Gastroesophageal sphincter (tissue), 4 donors: ENCODE results near the gene ALKBH5. TPM values are rescaled to one million over a fixed set of nuclear protein-coding genes. Genes with fewer than 3 reads are reported as not detected.

Experiments used
- ATAC-seq: fragments of 150-250 bp; one replicate; pipeline ENCODE4 v1.9.1; 2016; ENCODE audit warnings: mild to moderate bottlenecking, moderate library complexity
- H3K27ac ChIP-seq, 4 donors: fragments of 200-600 bp; sonication (generic) in 3 of 4; 1 replicate in 3 of 4; 2 replicates in 1 of 4; pipeline ENCODE4 v1.5.1; 2016 to 2019
- H3K27me3 ChIP-seq: fragments of 200-600 bp; sonication (generic); one replicate; pipeline ENCODE4 v1.5.1; 2019
- H3K36me3 ChIP-seq, 2 donors: fragments of 200-600 bp; sonication (generic); one replicate each; pipeline ENCODE4 v1.5.1; 2019; ENCODE audit warnings: control low read depth in 1 of 2
- H3K4me1 ChIP-seq, 3 donors: fragments of 200-600 bp; sonication (generic); 1 replicate in 2 of 3; 2 replicates in 1 of 3; pipeline ENCODE4 v1.5.1; 2016 to 2019; ENCODE audit warnings: control low read depth in 2 of 3
- H3K4me3 ChIP-seq, 2 donors: fragments of 200-600 bp; sonication (generic); one replicate each; pipeline ENCODE4 v1.5.1; 2019; ENCODE audit warnings: mild to moderate bottlenecking in 1 of 2, moderate library complexity in 1 of 2
- H3K9me3 ChIP-seq, 3 donors: fragments of 200-600 bp; sonication (generic); one replicate each; pipeline ENCODE4 v1.5.1; 2017 to 2019; ENCODE audit warnings: control low read depth in 2 of 3
- EP300 ChIP-seq: sonication (generic); formaldehyde crosslinking; IDR thresholded peaks from one replicate; pipeline ENCODE4 v1.6.1; 2017; ENCODE audit warnings: antibody characterized with exemption, mild to moderate bottlenecking
- POLR2A ChIP-seq, 2 donors: fragments of 450-650 bp; IDR thresholded peaks; one replicate each; pipeline ENCODE4 v1.6.1; 2017; ENCODE audit warnings: antibody characterized with exemption in 2 of 2, mild to moderate bottlenecking in 2 of 2, moderate library complexity in 1 of 2
- POLR2AphosphoS5 ChIP-seq: sonication (generic); formaldehyde crosslinking; IDR thresholded peaks from one replicate; pipeline ENCODE4 v1.6.1; 2017; ENCODE audit warnings: antibody characterized with exemption
- WGBS, 2 donors: methylation state at CpG; one replicate each; pipeline ENCODE4 v1.1.5; 2018; ENCODE audit warnings: low coverage in 1 of 2; 5-methylcytosine and 5-hydroxymethylcytosine counted together
- total RNA-seq, 4 donors: library from RNA; depleted of rRNA; stranded (reverse); fragments of >200 nt; gene quantifications; one replicate each; pipeline ENCODE4 v1.1.0, GENCODE V29; 2016
- TF ChIP-seq, protein P1 (sequence below), 4 experiments: fragments of 200-600 bp in 2 of 4; fragments of 450-650 bp in 2 of 4; sonication (generic) in 1 of 4; IDR thresholded peaks; one replicate each; pipeline ENCODE4 v1.5.1; 2017 to 2019; ENCODE audit warnings: antibody characterized with exemption in 4 of 4, mild to moderate bottlenecking in 2 of 4, moderate library complexity in 2 of 4

The ALKBH5 gene
- total RNA-seq, 4 donors from 2014 or later = 123 to 207 (median 131) TPM

DNA sequence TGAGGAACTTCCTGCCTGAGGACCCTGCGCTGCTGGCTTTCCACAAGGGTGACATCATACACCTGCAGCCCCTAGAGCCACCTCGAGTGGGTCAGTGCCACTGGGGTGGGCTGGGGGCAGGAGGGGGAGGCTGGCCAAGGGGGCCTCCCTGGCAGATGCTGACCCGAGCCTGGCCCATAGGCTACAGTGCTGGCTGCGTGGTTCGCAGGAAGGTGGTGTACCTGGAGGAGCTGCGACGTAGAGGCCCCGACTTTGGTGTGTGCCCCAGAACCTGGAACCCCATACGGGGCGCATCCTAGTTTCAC lies 26.7 kb upstream of the ALKBH5 start:
- Histone ChIP-seq H3K4me3 (no peak overlapping the region), H3K4me1 (peaks cover 0 to 44% (median 6%) of the 10 kb centered on the region in 3 donors), H3K9me3 (no peaks in the 10 kb centered on the region), H3K36me3 (no peaks in the 10 kb centered on the region), H3K27me3 (no peaks in the 10 kb centered on the region), H3K27ac (peak overlapping the region in 2 of 4 donors; percentile 24 to 63)
- no peak for ATAC-seq
- TF ChIP-seq POLR2A (IDR thresholded peaks at IDR 0.05) (no peak), EP300 (no peak), POLR2AphosphoS5 (no peak)
- TF ChIP-seq, protein P1, sequence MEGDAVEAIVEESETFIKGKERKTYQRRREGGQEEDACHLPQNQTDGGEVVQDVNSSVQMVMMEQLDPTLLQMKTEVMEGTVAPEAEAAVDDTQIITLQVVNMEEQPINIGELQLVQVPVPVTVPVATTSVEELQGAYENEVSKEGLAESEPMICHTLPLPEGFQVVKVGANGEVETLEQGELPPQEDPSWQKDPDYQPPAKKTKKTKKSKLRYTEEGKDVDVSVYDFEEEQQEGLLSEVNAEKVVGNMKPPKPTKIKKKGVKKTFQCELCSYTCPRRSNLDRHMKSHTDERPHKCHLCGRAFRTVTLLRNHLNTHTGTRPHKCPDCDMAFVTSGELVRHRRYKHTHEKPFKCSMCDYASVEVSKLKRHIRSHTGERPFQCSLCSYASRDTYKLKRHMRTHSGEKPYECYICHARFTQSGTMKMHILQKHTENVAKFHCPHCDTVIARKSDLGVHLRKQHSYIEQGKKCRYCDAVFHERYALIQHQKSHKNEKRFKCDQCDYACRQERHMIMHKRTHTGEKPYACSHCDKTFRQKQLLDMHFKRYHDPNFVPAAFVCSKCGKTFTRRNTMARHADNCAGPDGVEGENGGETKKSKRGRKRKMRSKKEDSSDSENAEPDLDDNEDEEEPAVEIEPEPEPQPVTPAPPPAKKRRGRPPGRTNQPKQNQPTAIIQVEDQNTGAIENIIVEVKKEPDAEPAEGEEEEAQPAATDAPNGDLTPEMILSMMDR (IDR thresholded peaks at IDR 0.05) = no peak
- 100% methylated on average over 2 of the region's 10 CpGs; no CpG with 5 or more reads in 1 of the 2 donors for WGBS, 2 donors

DNA sequence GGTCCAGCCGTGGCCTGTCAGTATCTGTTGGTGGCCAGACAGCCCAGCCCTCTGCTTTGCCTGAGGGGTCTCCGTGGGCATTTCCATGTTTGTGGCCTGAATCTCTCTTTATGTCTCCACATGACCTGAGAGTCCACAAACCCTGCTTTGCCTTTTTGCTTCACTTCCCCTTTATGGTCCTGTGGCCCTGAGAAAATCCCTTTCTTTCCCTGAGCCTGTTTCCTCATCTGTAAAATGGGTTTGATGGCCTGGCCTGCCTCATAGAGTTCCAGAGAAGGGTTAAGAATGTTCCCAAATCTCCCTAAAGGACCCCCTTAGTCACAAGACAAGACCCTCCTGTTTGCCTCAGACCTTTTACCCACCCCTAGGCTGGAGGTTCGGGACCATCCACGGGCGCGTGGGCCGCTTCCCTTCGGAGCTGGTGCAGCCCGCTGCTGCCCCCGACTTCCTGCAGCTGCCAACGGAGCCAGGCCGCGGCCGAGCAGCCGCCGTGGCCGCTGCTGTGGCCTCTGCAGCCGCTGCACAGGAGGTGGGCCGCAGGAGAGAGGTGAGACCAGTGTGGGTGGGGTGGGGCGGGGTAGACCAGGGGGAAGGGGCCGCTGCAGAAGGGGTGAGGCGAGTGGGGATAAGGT lies 26.2 kb upstream of the ALKBH5 start:
- TF ChIP-seq EP300 (no peak), POLR2AphosphoS5 (no peak), POLR2A (IDR thresholded peaks at IDR 0.05) (no peak)
- TF ChIP-seq, protein P1 (IDR thresholded peaks at IDR 0.05) = no peak
- peaks cover 0 to 39% (median 6%) of the 10 kb centered on the region in 3 donors for H3K4me1 ChIP-seq
- no peak for ATAC-seq
- peak overlapping the region in 1 of 2 donors; percentile 55 for H3K4me3 ChIP-seq
- no peaks in the 10 kb centered on the region for H3K27me3 ChIP-seq
- 64 to 71% methylated on average over 3 to 7 of the region's 22 CpGs for WGBS, 2 donors
- H3K36me3 ChIP-seq = no peaks in the 10 kb centered on the region
- no peaks in the 10 kb centered on the region for H3K9me3 ChIP-seq
- H3K27ac ChIP-seq = peak overlapping the region in 3 of 4 donors; percentile 63 to 76 (median 63)

DNA sequence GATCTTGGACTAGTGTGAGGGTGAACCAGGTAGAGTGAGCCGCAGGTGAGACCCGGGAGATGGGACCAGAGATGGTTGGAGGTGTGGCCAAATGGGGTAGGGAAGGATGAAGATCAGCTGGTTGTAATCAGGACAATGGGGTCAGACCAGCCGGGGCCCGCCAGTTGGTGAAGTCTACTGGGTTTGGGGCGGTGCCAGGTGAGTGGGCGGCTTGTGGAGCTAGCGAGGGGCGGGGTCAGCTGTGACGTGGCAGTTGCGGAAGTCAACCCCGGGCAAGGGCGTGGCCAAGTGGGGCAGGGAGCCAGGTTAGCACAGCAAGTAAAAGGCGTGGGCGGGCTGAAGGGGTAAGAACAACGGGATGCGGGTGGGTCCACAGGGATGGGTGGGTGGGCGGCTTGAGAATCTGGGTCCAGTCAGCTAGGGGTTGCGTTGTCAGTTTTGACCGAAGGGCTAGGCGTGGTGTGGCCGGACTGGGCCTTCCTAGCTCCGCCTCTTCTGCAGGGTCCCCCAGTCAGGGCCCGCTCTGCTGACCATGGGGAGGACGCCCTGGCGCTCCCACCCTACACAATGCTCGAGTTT lies 25.5 kb upstream of the ALKBH5 start:
- peak overlapping the region in 3 of 4 donors; percentile 63 to 76 (median 63) for H3K27ac ChIP-seq
- peaks cover 0 to 32% (median 6%) of the 10 kb centered on the region in 3 donors for H3K4me1 ChIP-seq
- no peaks in the 10 kb centered on the region for H3K9me3 ChIP-seq
- TF ChIP-seq POLR2AphosphoS5 = peak; percentile 20
- TF ChIP-seq EP300 = no peak
- TF ChIP-seq POLR2A (IDR thresholded peaks at IDR 0.05) = no peak
- TF ChIP-seq, protein P1 (IDR thresholded peaks at IDR 0.05) = no peak
- H3K4me3 ChIP-seq = peak overlapping the region; percentile 32 to 55
- WGBS, 2 donors = 9 to 28% methylated on average over 8 to 13 of the region's 26 CpGs
- no peaks in the 10 kb centered on the region for H3K27me3 ChIP-seq
- no peaks in the 10 kb centered on the region for H3K36me3 ChIP-seq
- ATAC-seq = peak; percentile 39

DNA sequence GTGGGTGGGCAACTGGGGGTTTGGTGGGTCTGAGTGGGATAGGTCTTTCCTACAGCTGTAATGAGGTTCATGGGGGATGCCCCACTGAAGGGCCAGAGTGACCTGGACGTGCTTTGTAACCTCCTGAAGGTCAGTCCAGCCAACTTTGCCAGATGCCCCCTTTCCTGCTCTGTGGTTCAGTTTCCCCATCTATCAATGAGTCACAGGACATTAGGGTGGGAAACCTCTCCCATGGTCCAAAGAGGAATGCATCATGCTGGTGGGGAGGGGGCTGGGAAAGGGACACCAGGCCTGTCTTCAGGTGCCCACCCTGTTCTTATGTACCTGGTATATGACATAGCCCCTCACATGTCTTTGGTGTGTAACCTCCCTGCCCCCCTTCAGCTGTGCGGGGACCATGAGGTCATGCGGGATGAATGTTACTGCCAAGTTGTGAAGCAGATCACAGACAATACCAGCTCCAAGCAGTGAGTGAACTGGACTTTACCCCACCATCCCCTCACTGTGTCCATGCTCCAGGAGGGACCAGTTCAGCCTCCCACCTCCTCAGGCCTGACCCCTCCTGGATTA lies 24.0 kb upstream of the ALKBH5 start:
- peaks cover 0 to 20% (median 6%) of the 10 kb centered on the region in 3 donors for H3K4me1 ChIP-seq
- H3K9me3 ChIP-seq = no peaks in the 10 kb centered on the region
- H3K27me3 ChIP-seq = no peaks in the 10 kb centered on the region
- no peak for ATAC-seq
- no peak overlapping the region for H3K27ac ChIP-seq
- H3K4me3 ChIP-seq = no peak overlapping the region
- WGBS, 2 donors = 66 to 67% methylated on average over 1 to 2 of the region's 3 CpGs
- no peaks in the 10 kb centered on the region for H3K36me3 ChIP-seq
- TF ChIP-seq, protein P1 (IDR thresholded peaks at IDR 0.05) = no peak
- no peak for TF ChIP-seq POLR2A (IDR thresholded peaks at IDR 0.05)
- no peak for TF ChIP-seq POLR2AphosphoS5
- no peak for TF ChIP-seq EP300
